ENCODE measurements around the gene MUSTN1. TPM values are rescaled to one million over a fixed set of nuclear protein-coding genes. Genes with fewer than 3 reads are reported as not detected.

The MUSTN1 gene
- total RNA-seq, 1 experiment from 2014 or later, result not detected

GRCh38 chr3:52836986-52837385 lies 2.2 kb upstream of the MUSTN1 start:
- H3K36me3 ChIP-seq, result no peaks in the 10 kb centered on the region
- H3K4me1 ChIP-seq (replicated peaks), result peaks cover 6% of the 10 kb centered on the region
- H3K9me3 ChIP-seq (replicated peaks), result no peaks in the 10 kb centered on the region
- H3K27ac ChIP-seq, result no peak overlapping the region
- DNase-seq (ENCODE audit: low read depth in 1 of 2, low spot score in 2 of 2), result no peak
- no peak overlapping the region for H3K4me3 ChIP-seq
- no peaks in the 10 kb centered on the region for H3K27me3 ChIP-seq (replicated peaks)

GRCh38 chr3:52836471-52836845 lies 1.6 kb upstream of the MUSTN1 start:
- DNase-seq (ENCODE audit: low read depth in 1 of 2, low spot score in 2 of 2), result no peak
- Histone ChIP-seq H3K4me1 (replicated peaks) (peaks cover 11% of the 10 kb centered on the region), H3K27me3 (replicated peaks) (no peaks in the 10 kb centered on the region), H3K4me3 (no peak overlapping the region), H3K27ac (no peak overlapping the region), H3K36me3 (no peaks in the 10 kb centered on the region), H3K9me3 (replicated peaks) (no peaks in the 10 kb centered on the region)

GRCh38 chr3:52835766-52836470 lies 1.1 kb upstream of the MUSTN1 start:
- Histone ChIP-seq H3K4me3 (no peak overlapping the region), H3K27ac (no peak overlapping the region), H3K36me3 (no peaks in the 10 kb centered on the region), H3K27me3 (replicated peaks) (no peaks in the 10 kb centered on the region), H3K4me1 (replicated peaks) (peaks cover 16% of the 10 kb centered on the region), H3K9me3 (replicated peaks) (no peaks in the 10 kb centered on the region)
- DNase-seq (ENCODE audit: low read depth in 1 of 2, low spot score in 2 of 2), result no peak

- no peak overlapping the region for H3K27ac ChIP-seq
These were observed 1.6 kb downstream of the MUSTN1 start for GRCh38 chr3:52833202-52833601.

GRCh38 chr3:52831500-52832301 lies 3.1 kb downstream of the MUSTN1 start:
- Histone ChIP-seq H3K4me3 (no peak overlapping the region), H3K36me3 (no peaks in the 10 kb centered on the region), H3K9me3 (replicated peaks) (no peaks in the 10 kb centered on the region), H3K4me1 (replicated peaks) (peaks cover 20% of the 10 kb centered on the region), H3K27me3 (replicated peaks) (no peaks in the 10 kb centered on the region), H3K27ac (no peak overlapping the region)
- peak; percentile 74 to 85 for DNase-seq (ENCODE audit: low read depth in 1 of 2, low spot score in 2 of 2)

More at GRCh38 chr3:52833202-52833601, 1.6 kb downstream of the MUSTN1 start:
- peaks cover 20% of the 10 kb centered on the region for H3K4me1 ChIP-seq (replicated peaks)
- H3K4me3 ChIP-seq, result no peak overlapping the region
- DNase-seq (ENCODE audit: low read depth in 1 of 2, low spot score in 2 of 2), result no peak
- H3K9me3 ChIP-seq (replicated peaks), result no peaks in the 10 kb centered on the region
- no peaks in the 10 kb centered on the region for H3K27me3 ChIP-seq (replicated peaks)
- H3K36me3 ChIP-seq, result no peaks in the 10 kb centered on the region

GRCh38 chr3:52830535-52831258 lies 4.1 kb downstream of the MUSTN1 start, which contains the start of gene ITIH4:
Gene ITIH4 (minus strand): TSS chr3:52830672. CDS start chr3:52830642, 30 bp downstream.
- Histone ChIP-seq H3K27ac (no peak within 1 kb of the TSS), H3K36me3 (no peaks in the 10 kb centered on the region), H3K4me3 (no peak within 1 kb of the TSS), H3K9me3 (replicated peaks) (no peaks in the 10 kb centered on the region), H3K4me1 (replicated peaks) (peaks cover 20% of the 10 kb centered on the region), H3K27me3 (replicated peaks) (no peaks in the 10 kb centered on the region)
- DNase-seq (ENCODE audit: low read depth in 1 of 2, low spot score in 2 of 2), result no peak

- H3K27ac ChIP-seq, result no peak overlapping the region
- H3K36me3 ChIP-seq, result no peaks in the 10 kb centered on the region
- H3K9me3 ChIP-seq (replicated peaks), result no peaks in the 10 kb centered on the region
- H3K4me1 ChIP-seq (replicated peaks), result peaks cover 16% of the 10 kb centered on the region
- no peaks in the 10 kb centered on the region for H3K27me3 ChIP-seq (replicated peaks)
- H3K4me3 ChIP-seq, result no peak overlapping the region
- no peak for DNase-seq (ENCODE audit: low read depth in 1 of 2, low spot score in 2 of 2)
These were observed 4.8 kb downstream of the MUSTN1 start for GRCh38 chr3:52829906-52830463.

- Histone ChIP-seq H3K27ac (no peak overlapping the region), H3K27me3 (replicated peaks) (no peaks in the 10 kb centered on the region), H3K36me3 (no peaks in the 10 kb centered on the region), H3K9me3 (replicated peaks) (no peaks in the 10 kb centered on the region), H3K4me3 (no peak overlapping the region), H3K4me1 (replicated peaks) (peaks cover 15% of the 10 kb centered on the region)
- no peak for DNase-seq (ENCODE audit: low read depth in 1 of 2, low spot score in 2 of 2)
These were observed 5.3 kb downstream of the MUSTN1 start for GRCh38 chr3:52829482-52829881.

GRCh38 chr3:52827866-52828376 lies 6.9 kb downstream of the MUSTN1 start:
- H3K4me3 ChIP-seq, result no peak overlapping the region
- H3K27me3 ChIP-seq (replicated peaks), result no peaks in the 10 kb centered on the region
- H3K36me3 ChIP-seq, result no peaks in the 10 kb centered on the region
- DNase-seq (ENCODE audit: low read depth in 1 of 2, low spot score in 2 of 2), result no peak
- no peaks in the 10 kb centered on the region for H3K9me3 ChIP-seq (replicated peaks)
- peaks cover 15% of the 10 kb centered on the region for H3K4me1 ChIP-seq (replicated peaks)
- H3K27ac ChIP-seq, result no peak overlapping the region

- Histone ChIP-seq H3K4me3 (no peak overlapping the region), H3K36me3 (no peaks in the 10 kb centered on the region), H3K4me1 (replicated peaks) (peaks cover 15% of the 10 kb centered on the region), H3K27me3 (replicated peaks) (no peaks in the 10 kb centered on the region), H3K9me3 (replicated peaks) (no peaks in the 10 kb centered on the region), H3K27ac (no peak overlapping the region)
- no peak for DNase-seq (ENCODE audit: low read depth in 1 of 2, low spot score in 2 of 2)
These were observed 7.4 kb downstream of the MUSTN1 start for GRCh38 chr3:52827441-52827840.

GRCh38 chr3:52824037-52824436 lies 10.8 kb downstream of the MUSTN1 start:
- no peak for DNase-seq (ENCODE audit: low read depth in 1 of 2, low spot score in 2 of 2)
- no peak overlapping the region for H3K27ac ChIP-seq
- no peaks in the 10 kb centered on the region for H3K4me1 ChIP-seq (replicated peaks)
- H3K27me3 ChIP-seq (replicated peaks), result no peaks in the 10 kb centered on the region
- H3K36me3 ChIP-seq, result no peaks in the 10 kb centered on the region
- H3K9me3 ChIP-seq (replicated peaks), result no peaks in the 10 kb centered on the region
- H3K4me3 ChIP-seq, result no peak overlapping the region

GRCh38 chr3:52822363-52822762 lies 12.5 kb downstream of the MUSTN1 start:
- no peak overlapping the region for H3K27ac ChIP-seq
- H3K9me3 ChIP-seq (replicated peaks), result no peaks in the 10 kb centered on the region
- H3K4me3 ChIP-seq, result no peak overlapping the region
- H3K4me1 ChIP-seq (replicated peaks), result no peaks in the 10 kb centered on the region
- no peak for DNase-seq (ENCODE audit: low read depth in 1 of 2, low spot score in 2 of 2)
- no peaks in the 10 kb centered on the region for H3K27me3 ChIP-seq (replicated peaks)
- H3K36me3 ChIP-seq, result no peaks in the 10 kb centered on the region

- H3K4me1 ChIP-seq (replicated peaks), result no peaks in the 10 kb centered on the region
- no peak overlapping the region for H3K4me3 ChIP-seq
- no peaks in the 10 kb centered on the region for H3K36me3 ChIP-seq
- H3K27me3 ChIP-seq (replicated peaks), result no peaks in the 10 kb centered on the region
- no peaks in the 10 kb centered on the region for H3K9me3 ChIP-seq (replicated peaks)
- H3K27ac ChIP-seq, result no peak overlapping the region
- DNase-seq (ENCODE audit: low read depth in 1 of 2, low spot score in 2 of 2), result no peak
These were observed 14.1 kb downstream of the MUSTN1 start for GRCh38 chr3:52820736-52821135.
